ENCODE results near the gene HRG.

GRCh38 chr3:186705882-186706780 lies 40.3 kb downstream of the HRG start:
- TF ChIP-seq EZH2phosphoT487 (IDR thresholded peaks at IDR 0.05; ENCODE audit: unreplicated experiment) = no peak
- no peak for TF ChIP-seq CTCF (conservative IDR thresholded peaks at IDR 0.05; ENCODE audit: low read depth in 2 of 2)
- TF ChIP-seq JUNB (IDR thresholded peaks at IDR 0.05; ENCODE audit: unreplicated experiment) = no peak
- no peak for TF ChIP-seq POLR2AphosphoS5 (IDR thresholded peaks at IDR 0.05; ENCODE audit: low read depth)
- TF ChIP-seq EZH2 (IDR thresholded peaks at IDR 0.05; ENCODE audit: low read depth, unreplicated experiment) = no peak

Data from GM23338 (cell line).